Stimulated activated CD8-positive, alpha-beta memory T cell treated with anti-CD3 and anti-CD28 coated beads, Interleukin-2, amount 100 ng/mL, for 48 hours (primary cell): ENCODE measurements around the gene SGMS1.
"Not testable (repeated sequence)": the region's sequence is repeated elsewhere in the genome, so short reads cannot be mapped to it uniquely, and the experiment has no call there.

Experiments used
- DNase-seq, 2 donors: peaks; one replicate each; pipeline ENCODE4 v3.0.0-alpha.2; 2020; ENCODE audit warnings: low read depth in 2 of 2

The SGMS1 gene

DNA sequence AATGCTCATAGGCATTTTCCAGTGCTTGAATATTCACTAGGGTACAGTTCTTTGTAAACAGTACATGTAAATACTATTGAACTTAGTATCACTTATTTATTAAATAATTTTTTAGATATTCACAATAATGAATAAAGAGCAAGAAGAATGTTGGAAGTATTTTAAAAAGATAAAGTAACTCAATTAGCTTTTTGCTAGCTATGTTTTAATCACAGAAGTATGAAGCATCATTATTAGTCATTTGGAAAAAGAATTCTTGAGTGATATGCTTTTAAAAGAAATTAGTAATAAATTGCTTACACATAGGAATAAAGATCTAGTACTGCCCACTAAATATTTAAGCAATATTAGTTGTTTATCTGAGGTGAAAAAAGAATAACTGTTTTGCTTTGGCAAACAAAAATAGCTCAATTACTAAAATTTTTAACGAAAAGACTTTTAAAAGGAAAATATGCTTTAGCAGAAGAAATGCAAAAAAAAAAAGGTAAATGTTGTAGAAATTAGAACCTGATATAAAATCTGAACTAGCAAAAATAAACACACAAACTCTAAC lies 66.5 kb downstream of the SGMS1 start:
- no peak for DNase-seq

DNA sequence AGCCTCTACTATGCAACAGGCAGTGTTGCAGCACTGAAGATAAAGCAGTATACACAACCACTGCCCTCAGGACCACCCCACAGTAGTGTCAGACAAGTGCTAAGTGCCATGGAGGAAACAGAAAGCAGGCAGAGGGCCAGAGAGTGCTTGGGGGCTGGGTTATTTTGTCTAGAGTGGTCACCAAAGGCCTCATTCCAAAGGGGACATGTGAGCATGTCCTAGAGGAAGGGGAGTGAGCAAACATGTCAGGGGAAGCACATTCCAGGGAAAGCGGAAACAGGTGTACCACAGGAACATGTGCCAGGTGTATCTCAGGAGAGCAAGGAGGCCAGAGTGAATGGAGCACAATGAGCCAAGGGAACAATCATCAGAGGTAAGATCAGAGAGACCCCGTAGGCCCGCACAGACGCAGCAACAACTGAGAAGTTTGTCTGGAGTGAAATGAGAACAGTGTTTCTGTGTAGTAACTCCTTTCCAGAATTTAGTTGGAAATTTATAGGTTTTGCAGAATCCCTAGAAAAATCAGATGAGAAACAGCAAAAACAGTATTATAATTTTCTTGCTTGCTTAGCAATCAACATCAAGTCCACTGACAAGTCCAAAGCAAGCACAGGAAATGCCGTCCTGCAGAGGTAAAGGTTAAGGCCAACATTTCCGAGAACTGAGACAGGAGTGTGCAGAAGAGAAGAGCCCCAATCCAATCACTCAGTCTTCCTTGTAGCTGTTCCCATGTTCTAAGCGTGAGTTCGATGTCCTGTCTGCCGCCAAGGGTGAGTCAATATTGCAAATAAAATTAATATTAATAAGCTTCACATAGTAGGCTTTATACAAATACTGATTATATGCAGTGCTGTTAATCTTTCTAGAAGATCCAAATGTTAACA lies 67.3 kb downstream of the SGMS1 start:
- no peak for DNase-seq

DNA sequence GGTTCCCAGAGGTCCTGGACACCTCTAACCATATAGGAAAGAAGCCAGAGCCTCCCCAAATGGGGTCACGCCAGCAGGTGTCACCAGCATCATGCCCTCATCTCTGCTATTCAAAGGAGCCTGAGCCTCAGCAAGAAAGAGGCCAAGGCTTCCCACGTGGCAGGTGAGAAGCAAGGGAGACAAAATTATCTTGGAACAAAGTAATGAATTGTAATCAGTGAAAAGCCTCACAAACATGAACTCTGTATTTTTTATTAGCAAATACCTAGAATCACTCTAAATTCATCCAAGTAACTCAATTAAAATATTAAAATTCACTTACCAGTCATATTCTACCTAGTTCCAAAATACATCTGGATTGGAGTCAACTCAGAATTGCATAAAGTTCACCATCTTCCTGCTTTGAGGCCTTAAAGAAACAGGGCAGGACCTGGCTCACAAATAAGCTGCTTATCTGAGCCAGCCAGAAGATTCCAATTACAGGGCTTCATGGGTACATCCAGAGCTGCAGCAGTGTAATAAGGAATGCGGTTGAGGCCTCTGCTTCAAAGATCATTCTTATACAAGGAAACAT lies 68.7 kb downstream of the SGMS1 start:
- no peak for DNase-seq

DNA sequence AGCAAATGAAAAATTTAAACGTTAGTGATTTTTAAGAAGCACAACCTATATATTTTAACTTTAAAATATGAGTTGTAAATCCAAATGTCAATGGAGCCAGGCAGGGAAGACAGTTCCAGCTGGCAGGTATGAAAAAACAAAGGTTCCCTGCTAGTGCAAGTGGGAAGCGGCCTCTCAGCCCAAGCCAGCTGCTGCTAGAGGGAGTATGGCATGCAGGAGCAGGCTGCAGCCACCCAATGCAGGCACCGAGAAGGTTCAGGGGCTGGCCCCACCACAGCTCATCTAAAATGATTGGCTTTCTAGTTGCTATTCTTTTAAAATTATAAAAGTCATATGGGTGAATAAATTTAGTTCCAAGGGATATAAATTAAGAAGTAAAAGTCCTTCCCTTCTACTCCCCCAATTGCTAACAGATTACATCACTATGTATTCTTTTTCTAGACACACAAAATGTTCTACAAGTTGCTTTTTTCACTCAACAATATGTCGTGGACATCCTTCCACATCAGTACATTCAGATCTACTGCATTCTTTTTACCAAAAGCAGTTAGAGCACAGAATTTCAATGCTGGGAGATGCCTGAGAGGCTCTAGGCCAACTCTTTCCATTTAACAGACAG lies 69.3 kb downstream of the SGMS1 start:
- no peak for DNase-seq

DNA sequence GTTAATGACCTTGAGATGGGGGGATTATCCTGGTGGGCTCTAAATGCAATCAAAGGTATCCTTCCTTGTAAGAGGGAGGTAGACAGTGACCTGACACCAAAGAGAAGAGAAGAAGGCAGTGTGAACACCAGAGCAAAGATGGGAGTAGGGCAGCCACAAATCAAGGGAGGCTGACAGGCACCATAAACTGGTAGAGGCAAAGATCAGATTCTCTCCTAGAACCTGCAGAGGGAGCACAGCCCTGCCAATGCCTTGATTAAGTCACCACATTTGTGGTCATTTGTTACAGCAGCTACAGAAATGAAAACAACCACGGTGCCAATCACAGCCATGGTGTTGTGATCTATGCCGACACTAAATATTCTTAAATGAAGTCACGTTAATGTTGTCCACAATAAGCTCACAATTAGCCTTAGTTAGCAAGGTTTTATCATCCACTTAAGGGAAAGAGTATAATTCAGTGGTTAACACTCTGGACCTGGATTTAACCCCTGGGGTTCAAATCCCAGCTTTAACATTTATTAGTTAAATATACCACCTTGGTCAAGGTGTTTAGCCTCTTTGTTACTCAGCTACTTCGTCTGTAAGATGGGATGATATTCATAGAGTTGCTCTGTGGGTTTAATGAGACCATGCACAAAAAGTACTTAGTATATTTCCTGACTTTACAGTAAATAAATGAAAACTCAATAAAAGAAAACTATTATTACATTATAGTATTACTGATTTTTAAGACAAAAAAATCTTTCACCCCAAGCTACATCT lies 70.8 kb downstream of the SGMS1 start:
- DNase-seq, result no peak

DNA sequence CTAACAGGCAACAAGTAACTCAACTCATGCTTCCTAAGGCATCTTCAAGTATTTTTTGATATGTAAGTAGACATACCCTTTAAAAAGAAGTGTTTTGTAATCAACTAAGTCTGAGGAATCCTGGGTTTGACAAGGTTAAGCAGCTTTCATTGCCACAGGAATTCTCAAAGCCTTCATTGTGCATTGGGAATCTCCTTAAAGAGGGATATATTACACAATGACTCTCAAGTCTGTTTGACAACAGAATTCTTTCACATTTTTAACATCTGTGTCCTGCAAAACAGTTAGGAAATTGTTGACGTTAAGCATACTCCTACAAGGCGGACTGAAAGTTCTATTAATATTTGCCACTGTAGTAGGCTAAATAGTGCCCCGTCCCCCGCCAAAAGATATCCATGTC lies 71.4 kb downstream of the SGMS1 start:
- no peak for DNase-seq

DNA sequence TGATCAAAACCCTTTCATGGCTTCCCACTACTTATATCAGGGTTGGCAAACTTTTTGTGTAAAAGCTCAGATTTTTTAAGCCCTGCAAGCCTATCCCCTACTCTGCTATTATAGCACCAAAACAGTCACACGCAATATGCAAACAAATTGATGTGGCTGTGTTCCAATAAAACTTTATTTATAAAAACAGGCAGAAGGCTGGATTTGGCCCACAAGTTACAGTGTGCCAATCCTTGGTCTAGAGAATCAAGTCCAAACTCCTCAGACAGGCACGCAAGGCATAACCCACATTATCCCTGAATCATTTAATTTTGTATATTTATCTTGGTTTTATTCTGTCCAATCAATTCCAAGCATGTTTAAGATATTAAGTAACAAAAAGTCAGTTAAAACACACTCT lies 71.9 kb downstream of the SGMS1 start:
- no peak for DNase-seq

DNA sequence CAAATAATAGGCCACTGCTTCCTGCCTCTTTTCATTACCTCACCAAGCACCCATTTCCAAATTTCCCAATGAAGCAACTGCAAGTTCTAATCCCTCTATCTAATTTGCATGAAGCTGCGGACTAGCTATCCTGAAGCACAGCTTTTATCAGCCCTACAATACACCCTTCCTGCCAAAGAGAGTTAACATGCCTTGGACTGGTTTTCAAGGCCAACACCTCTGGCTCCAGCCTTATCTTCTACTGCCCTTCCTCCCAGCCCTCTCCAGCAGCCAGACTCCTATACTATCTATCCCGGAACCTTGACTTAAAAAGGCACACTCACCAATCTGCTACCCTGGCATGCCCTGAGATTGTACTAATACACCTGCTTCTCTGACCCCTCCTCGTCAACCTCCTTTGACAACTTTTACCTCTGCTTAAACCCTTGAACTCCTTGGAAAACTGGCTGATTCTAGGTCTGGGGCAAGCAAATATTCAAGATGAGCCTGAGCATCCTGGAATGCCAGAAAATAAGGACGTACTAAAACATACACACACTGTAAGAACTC lies 73.4 kb downstream of the SGMS1 start:
- DNase-seq, result no peak

DNA sequence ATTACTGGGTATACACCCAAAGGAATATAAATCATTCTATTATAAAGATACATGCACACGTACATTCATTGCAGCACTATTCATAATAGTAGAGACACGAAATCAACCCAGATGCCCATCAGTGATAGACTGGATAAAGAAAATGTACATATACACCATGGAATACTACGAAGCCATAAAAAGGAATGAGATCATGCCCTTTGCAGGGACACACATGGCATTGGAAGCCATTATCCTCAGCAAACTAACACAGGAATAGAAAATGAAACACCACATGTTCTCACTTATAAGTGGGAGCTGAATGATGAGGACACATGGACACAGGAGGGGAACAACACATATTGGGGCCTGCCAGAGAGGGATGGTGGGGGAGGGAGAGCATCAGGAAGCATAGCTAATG lies 74.6 kb downstream of the SGMS1 start:
- not testable (repeated sequence) for DNase-seq

DNA sequence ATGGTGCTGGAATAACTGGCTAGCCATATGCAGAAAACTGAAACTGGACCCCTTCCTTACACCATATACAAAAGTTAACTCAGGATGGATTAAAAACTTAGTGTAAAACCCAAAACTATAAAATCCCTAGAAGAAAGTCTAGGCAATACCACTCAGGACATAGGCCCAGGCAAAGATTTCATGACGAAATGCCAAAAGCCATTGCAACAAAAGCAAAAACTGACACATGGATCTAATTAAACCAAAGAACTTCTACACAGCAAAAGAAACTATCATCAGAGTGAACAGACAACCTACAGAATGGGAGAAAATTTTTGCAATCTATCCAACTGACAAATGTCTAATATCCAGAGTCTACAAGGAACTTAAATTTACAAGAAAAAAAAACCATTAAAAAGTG lies 75.3 kb downstream of the SGMS1 start:
- not testable (repeated sequence) for DNase-seq

DNA sequence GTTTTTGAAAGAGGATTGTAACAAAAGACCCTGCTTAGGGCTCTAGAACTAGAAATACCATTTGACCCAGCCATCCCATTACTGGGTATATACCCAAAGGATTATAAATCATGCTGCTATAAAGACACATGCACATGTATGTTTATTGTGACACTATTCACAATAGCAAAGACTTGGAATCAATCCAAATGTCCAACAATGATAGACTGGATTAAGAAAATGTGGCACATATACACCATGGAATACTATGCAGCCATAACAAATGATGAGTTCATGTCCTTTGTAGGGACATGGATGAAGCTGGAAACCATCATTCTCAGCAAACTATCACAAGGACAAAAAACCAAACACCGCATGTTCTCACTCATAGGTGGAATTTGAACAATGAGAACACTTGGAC lies 77.5 kb downstream of the SGMS1 start:
- DNase-seq, result not testable (repeated sequence)

DNA sequence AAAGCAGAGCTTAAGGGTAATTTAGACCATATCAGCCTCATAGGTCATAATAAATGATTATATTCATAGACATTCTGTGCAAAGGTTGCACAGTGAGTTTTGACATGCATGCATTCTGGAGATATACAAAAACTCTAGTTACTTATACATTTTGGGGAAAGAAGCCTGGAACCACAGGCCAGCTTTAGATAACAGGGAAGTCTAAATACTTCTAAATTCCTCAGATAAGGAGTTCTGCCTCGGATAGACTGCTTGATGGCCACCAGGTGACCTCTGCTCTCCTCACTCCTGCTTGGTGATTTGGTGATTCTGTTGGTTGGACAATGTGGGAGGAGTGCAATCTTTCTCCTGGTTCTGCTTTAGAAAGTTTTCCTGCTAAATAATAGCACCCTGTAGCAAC lies 77.9 kb downstream of the SGMS1 start:
- DNase-seq, result no peak

DNA sequence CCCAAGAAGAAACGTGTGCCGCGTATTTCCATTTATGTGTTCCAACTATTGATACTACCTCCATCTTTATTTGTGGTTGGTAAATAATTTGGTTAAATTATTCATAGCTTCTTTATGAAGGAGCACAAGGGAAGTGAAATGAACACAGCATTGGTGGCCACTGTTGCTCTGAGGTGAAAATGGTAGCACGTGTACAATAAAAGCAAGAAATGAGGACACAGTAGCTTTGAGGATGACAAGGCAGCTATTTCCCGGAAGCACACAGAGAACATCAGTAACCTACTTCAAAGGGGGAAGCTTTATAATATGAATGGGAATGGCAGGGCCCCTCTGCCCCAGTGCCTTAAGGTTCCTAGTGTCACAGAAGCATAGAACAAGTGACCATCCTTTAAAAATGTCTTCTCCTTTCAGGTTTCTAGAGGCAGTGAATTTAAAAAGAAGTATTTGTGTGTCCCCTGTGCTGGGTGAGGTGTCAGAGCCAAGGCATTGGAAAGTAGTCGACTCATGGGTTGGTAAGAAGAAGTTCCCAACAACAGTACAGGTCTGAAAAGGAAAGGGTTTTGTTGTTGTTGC lies 78.8 kb downstream of the SGMS1 start:
- no peak for DNase-seq

DNA sequence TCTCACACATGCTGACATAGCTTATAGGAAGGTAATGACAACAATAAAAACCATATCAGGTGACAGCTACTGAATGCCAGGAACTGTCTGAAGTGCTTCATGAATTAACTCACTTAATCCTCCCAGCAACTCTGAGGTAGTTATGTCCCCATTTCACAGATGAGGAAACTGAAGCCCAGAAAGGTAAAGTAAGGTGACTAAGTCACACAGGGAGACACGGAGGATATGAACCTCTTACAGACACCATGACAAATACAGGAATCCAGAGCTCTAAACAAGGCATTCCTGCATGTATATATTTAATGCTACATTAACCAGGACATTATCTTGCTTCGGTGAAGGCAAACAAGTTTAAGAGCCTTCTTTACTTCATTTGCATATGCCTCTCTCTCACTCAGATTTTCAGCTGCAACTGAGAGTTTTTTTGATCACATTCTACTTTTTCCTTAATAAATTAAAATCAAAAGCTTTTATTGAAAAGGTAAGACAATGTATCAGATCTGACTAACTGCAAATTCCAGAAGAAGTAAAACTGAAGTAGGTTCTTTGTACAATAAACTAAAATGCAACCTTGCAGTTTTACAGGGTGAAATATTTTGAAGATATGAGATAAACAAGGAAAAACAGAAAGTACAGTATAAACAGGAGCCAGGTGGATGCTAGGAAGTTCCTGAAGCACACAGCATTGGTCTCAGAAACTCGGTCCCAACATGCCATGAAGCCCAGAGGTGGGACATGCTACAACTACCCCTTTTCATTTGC lies 79.5 kb downstream of the SGMS1 start:
- no peak for DNase-seq

DNA sequence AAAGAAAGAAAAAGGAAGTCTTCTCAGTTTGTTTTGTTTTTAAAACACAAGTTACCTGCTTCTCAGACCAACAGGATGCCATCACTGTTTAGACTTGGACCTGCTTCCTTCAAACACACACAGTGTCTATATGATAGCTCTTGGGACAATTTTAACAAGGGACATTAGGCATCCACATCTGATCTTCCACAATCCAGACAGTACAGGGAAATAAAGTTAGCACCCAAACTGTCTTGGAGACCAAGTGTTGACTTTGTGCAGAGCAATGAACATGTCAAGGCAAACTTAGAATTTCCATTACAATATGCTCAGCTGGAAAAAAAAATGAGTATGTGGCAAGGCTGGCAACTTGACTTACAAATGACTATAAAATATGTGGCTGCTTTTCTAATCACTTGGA lies 80.9 kb downstream of the SGMS1 start:
- no peak for DNase-seq

DNA sequence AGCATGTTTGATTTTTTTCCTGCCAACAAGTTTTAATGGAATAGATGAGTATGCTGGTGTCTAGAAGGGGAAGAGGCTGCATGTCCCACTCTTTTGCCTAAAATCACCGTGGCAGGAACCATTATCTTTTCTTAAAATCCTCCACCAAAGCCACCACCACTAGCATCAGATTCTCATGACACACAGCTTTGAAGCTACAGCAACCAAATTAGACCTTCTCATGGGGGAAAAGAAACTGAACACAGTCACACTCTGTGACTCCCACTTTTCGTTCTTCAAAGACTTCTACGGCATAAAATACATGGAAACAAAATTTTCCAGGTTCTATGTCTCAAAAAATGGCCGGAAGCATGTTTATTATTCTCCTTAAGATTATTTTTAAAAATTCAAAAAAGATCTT lies 81.8 kb downstream of the SGMS1 start:
- no peak for DNase-seq

DNA sequence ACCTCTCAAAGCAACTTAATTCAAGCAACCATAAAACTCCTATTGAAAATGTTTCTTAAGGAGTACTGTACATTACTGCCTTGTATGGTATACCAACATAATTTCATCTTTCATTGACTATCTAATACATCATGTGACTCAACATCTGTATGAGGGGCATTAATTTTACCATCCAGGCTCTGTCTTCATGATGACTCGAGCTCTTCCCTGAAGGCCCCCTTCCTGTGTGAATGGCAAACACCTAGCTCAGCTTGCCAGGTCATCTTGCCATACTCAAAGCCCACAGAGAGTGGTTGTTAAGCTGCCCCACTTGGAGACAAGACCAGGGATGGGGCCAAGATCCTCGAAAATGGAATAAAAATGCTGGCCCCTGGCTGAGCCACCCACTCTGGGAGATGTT lies 82.4 kb downstream of the SGMS1 start:
- no peak for DNase-seq

DNA sequence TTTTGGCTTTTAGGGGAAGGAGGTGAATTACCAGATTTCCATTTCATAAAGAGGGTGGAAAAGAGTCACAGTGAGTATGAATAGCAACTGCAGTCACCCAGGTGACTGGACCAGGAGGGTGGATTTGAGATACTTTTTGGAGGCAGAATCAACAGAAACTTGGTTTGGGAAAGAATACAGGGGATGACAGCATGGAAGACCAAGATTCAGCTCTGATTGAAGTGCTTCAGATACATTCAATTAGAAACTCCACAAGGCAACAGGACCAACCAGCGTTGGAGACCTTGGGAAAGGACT lies 83.0 kb downstream of the SGMS1 start:
- no peak for DNase-seq

DNA sequence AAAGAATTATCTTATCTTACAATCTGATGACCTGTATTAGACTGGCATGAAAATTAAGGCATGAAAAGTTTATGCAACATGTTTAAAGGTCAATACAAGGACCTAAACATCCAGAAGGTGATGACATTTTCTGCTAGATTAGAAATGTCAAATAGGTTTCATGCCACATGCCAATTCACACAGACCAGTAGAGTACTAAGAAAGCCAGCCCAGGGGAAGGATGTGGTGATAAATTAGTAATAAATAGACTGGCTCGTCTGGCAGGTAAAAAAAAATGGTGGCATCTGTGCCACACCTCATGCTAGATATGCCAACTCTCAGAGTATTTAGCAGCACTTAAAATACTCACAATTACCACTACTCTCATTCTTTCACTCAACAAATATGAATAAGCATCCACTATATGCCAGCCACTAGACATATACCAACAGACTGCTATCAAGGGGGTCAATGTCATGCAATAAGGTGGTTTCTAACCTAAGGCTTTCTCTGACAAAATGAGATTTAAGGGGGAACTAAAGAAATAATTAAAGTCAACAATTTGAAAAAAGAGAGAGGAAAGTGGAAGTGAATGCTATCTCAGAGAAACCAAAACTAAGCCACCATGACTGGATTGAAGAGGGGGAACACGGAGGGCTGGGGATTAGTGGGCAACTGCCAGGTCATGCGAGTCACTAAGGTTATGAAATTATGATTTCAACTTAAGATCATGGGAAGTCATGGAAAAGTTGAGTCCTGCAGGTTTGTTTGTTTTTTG lies 83.5 kb downstream of the SGMS1 start:
- no peak for DNase-seq
